ENCODE results near the gene C6orf120.

The C6orf120 gene

DNA sequence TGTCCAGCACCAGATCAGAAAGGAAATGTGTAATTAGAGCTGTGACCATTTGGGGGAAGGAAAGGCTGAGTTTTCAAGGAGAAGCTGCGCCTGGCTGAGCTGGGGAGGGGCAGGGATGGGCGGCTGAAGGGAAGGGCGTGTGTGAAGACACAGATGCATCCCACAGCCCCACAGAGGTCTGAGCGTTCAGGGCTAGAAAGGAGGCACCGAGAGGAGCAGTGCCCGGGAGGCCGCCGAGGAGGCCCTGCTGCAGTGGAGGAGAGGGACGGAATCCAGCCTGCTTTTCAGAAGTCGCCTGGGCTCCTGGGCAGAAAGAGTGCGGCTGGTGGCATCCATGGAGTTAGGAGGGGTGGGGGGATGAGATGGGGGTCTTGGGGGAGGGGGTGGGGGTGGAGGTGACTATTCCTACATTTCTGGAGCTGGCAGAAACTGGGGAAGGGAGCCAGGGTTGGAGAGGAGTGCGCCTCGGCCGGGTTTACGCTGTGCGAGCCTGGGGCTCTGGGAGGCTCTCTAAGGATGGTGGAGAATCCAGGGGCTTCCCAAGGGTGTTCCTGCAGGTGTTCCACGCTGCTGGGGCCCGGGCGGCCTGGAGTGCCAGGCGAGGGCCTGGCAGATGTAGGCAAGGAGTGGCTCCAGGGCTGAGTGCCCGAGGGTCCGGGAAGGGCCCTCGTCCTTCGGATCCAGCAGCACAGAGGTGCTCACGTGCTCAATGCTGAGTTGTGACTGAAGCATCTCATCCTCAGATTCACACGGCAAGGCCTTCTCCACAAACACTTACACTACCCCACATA lies 41.9 kb upstream of the C6orf120 start:
- DNase-seq (ENCODE audit: low read depth): no peak
- TF ChIP-seq, protein P1, sequence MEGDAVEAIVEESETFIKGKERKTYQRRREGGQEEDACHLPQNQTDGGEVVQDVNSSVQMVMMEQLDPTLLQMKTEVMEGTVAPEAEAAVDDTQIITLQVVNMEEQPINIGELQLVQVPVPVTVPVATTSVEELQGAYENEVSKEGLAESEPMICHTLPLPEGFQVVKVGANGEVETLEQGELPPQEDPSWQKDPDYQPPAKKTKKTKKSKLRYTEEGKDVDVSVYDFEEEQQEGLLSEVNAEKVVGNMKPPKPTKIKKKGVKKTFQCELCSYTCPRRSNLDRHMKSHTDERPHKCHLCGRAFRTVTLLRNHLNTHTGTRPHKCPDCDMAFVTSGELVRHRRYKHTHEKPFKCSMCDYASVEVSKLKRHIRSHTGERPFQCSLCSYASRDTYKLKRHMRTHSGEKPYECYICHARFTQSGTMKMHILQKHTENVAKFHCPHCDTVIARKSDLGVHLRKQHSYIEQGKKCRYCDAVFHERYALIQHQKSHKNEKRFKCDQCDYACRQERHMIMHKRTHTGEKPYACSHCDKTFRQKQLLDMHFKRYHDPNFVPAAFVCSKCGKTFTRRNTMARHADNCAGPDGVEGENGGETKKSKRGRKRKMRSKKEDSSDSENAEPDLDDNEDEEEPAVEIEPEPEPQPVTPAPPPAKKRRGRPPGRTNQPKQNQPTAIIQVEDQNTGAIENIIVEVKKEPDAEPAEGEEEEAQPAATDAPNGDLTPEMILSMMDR (IDR thresholded peaks at IDR 0.05; ENCODE audit: control insufficient read depth, extremely low read depth, insufficient read depth): no peak
- no peak overlapping the region for H3K4me3 ChIP-seq (ENCODE audit: low read depth, low read length)

DNA sequence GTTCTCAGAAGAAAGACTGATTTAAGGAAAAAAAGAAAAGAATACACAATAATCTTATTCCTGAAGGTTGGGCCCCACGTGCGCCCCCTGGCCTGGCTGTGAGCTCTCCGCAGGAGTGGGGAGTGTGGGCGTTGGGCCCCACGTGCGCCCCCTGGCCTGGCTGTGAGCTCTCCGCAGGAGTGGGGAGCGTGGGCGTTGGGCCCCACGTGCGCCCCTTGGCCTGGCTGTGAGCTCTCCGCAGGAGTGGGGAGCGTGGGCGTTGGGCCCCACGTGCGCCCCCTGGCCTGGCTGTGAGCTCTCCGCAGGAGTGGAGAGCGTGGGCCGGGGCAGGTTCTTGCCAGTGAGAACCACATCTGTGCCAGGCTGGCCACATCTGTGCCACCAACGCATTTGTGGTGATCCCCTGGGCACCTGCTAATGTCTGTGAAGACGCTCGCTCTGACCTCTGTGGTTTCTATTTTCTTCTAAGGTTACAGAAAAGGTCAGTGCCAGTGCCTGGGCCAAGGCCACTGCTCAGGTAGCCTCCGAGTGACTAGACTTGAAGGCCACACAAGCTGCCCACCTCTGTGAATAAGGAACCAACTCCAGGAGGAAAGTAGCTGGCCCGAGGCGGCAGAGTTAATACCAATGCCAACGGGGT lies 41.1 kb upstream of the C6orf120 start:
- TF ChIP-seq, protein P1 (IDR thresholded peaks at IDR 0.05; ENCODE audit: control insufficient read depth, extremely low read depth, insufficient read depth): no peak
- no peak for DNase-seq (ENCODE audit: low read depth)
- no peak overlapping the region for H3K4me3 ChIP-seq (ENCODE audit: low read depth, low read length)

- TF ChIP-seq, protein P1 (IDR thresholded peaks at IDR 0.05; ENCODE audit: control insufficient read depth, extremely low read depth, insufficient read depth): no peak
- no peak overlapping the region for H3K4me3 ChIP-seq (ENCODE audit: low read depth, low read length)
- DNase-seq (ENCODE audit: low read depth): no peak
These were observed 40.6 kb upstream of the C6orf120 start for GRCh38 chr6:169661391-169661756.

- TF ChIP-seq, protein P1 (IDR thresholded peaks at IDR 0.05; ENCODE audit: control insufficient read depth, extremely low read depth, insufficient read depth): no peak
- DNase-seq (ENCODE audit: low read depth): no peak
- no peak overlapping the region for H3K4me3 ChIP-seq (ENCODE audit: low read depth, low read length)
These were observed 38.5 kb upstream of the C6orf120 start for GRCh38 chr6:169663468-169663867.

- no peak overlapping the region for H3K4me3 ChIP-seq (ENCODE audit: low read depth, low read length)
- no peak for DNase-seq (ENCODE audit: low read depth)
- TF ChIP-seq, protein P1 (IDR thresholded peaks at IDR 0.05; ENCODE audit: control insufficient read depth, extremely low read depth, insufficient read depth): no peak
These were observed 37.7 kb upstream of the C6orf120 start for GRCh38 chr6:169664227-169664626.

DNA sequence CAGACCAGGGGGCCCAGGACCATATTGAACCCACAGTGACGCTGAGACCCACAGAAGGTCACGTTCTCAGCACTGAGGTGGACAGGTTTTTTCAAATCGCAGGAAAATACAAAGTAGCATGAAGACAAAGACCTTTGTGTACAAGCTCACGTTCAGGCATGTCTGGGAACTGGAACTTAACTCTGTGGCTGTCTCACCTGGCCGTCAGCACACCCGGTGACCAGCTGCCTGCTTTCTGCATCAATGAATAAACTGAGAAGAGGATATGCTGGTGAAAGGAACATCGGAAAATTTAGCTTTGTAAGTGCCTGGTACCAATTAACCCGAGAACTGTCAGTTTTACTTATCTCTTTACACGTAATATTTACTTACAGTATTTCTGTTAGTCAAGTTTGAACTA lies 36.6 kb upstream of the C6orf120 start:
- no peak for DNase-seq (ENCODE audit: low read depth)
- H3K4me3 ChIP-seq (ENCODE audit: low read depth, low read length): no peak overlapping the region
- TF ChIP-seq, protein P1 (IDR thresholded peaks at IDR 0.05; ENCODE audit: control insufficient read depth, extremely low read depth, insufficient read depth): no peak

Measured in LNCaP clone FGC (cell line).